Mucosa of rectum (tissue), 2 donors: ENCODE results near the gene GPR143.

Experiments
- H3K27ac ChIP-seq, 2 donors: one replicate each; pipeline ENCODE4 v1.7.0; 2013; ENCODE audit warnings: inconsistent platforms in 2 of 2, low read depth in 2 of 2, low read length in 2 of 2
- H3K27me3 ChIP-seq, 2 donors: one replicate each; pipeline ENCODE4 v1.7.0; 2013; ENCODE audit warnings: low read length in 2 of 2; ENCODE audit not compliant: control insufficient read depth in 2 of 2, insufficient read depth in 2 of 2
- H3K36me3 ChIP-seq, 2 donors: one replicate each; pipeline ENCODE4 v1.7.0; 2013; ENCODE audit warnings: low read length in 2 of 2; ENCODE audit not compliant: control insufficient read depth in 2 of 2, insufficient read depth in 2 of 2
- H3K4me1 ChIP-seq, 2 donors: one replicate each; pipeline ENCODE4 v1.7.0; 2013; ENCODE audit warnings: low read length in 2 of 2, mild to moderate bottlenecking in 1 of 2; ENCODE audit not compliant: control insufficient read depth in 2 of 2, insufficient read depth in 2 of 2
- H3K4me3 ChIP-seq, 2 donors: one replicate each; pipeline ENCODE4 v1.7.0; 2013; ENCODE audit warnings: low read length in 2 of 2
- H3K9ac ChIP-seq, 2 donors: one replicate each; pipeline ENCODE4 v1.7.0; 2013; ENCODE audit warnings: low read length in 2 of 2, low read depth in 1 of 2, mild to moderate bottlenecking in 1 of 2
- H3K9me3 ChIP-seq, 2 donors: one replicate each; pipeline ENCODE4 v1.7.0; 2013; ENCODE audit warnings: low read length in 2 of 2; ENCODE audit not compliant: control insufficient read depth in 2 of 2
- donor health status: healthy.
- donor health status: Normal muscosa, but diverticular disease.

The GPR143 gene

DNA sequence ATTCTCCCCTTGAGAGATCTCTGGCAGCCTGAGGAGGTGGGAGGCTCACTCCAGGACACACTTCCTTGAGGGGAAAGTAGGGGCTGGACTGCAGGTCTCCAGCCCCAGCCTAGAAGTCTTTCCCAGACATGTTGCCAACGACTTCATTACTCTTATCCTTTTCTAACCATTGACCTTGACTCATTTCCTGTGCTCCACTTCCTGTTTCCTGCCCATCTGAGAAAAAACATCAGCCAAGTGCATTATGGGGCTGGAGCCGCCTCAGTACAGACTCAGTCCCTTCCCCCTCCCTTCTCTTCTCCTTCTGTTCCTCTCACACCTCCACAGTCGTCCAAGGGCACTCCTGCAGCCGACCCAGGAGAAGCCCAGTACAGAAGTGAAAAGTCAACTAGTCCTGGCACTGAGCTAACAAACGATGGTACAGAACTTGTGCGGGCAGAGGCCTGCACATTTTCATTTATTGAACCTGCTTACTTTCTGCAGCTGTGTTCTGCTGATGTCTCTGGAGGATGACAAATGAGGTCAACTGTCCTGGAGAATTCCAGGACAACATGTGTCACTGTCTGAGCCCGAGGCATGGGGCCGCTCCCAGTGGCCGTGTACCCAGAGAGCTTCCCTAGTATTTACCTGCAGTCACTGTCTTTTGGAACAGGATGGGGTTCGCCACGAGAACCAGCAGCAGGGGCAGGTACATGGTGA, 20.1 kb downstream of the GPR143 start:
- Histone ChIP-seq H3K4me3 (no peak overlapping the region), H3K9me3 (no peaks in the 10 kb centered on the region), H3K36me3 (no peaks in the 10 kb centered on the region), H3K27me3 (no peaks in the 10 kb centered on the region), H3K27ac (no peak overlapping the region), H3K4me1 (no peaks in the 10 kb centered on the region), H3K9ac (no peak overlapping the region)

DNA sequence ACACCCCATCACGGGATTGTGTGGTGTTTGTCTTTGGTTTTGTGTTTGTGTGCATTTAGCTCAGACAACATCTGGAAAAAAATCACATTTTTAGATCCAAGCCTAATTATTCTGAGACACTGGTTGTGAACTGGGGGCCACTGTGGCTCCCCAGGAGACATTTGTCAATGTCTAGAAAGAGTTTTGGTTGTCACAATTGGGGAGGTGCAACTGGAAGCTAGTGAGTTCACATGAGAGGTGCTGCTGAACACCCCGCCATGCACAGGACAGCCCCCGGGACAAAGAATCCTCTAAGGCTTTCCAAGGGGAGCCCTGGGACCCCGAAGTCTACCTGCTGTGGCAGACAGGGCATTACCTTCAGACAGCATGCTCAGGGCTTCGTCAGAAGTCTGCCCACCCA, 26.5 kb downstream of the GPR143 start:
- H3K27ac ChIP-seq, result no peak overlapping the region
- no peaks in the 10 kb centered on the region for H3K9me3 ChIP-seq
- no peaks in the 10 kb centered on the region for H3K36me3 ChIP-seq
- H3K4me1 ChIP-seq, result no peaks in the 10 kb centered on the region
- H3K9ac ChIP-seq, result no peak overlapping the region
- H3K27me3 ChIP-seq, result no peaks in the 10 kb centered on the region
- H3K4me3 ChIP-seq, result no peak overlapping the region

DNA sequence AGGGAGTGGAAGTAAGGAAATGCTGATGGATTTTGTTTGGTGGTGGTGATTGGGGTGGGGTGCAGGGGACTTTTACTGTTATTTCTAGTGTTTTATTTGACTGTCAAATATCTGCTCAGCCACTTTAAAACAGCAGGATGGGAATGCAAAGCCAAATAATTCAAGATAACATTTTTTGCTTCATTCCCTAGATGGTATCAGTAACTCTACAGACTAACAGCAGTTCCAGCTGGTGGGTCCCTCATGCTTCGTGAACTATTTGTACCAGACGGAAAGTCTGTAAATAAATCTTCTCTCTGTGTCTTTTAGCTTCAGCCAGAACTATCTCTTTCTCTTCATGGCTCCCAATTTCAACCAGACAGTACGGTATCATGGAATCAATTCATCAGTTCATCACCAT, 27.5 kb downstream of the GPR143 start:
- Histone ChIP-seq H3K9ac (no peak overlapping the region), H3K4me3 (no peak overlapping the region), H3K9me3 (no peaks in the 10 kb centered on the region), H3K4me1 (no peaks in the 10 kb centered on the region), H3K27me3 (no peaks in the 10 kb centered on the region), H3K27ac (no peak overlapping the region), H3K36me3 (no peaks in the 10 kb centered on the region)

DNA sequence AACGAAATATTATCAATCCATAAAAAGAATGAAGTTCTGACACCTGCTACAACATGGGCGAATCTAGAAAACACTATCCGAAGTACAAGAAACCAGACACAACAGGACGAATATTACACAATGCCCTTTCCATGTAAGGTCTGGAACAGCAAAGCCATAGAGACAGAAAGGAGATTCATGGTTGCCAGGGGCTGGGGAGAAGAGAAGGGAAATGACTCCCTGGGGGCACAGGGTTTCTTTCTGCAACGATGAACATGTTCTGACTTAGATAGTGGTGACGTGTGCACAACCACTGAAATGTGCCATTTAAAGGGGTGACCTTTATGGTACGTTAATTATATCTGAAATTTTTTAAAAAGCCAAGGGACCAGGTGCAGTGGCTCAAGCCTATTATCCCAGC, 28.3 kb downstream of the GPR143 start:
- H3K4me3 ChIP-seq, result no peak overlapping the region
- H3K36me3 ChIP-seq, result no peaks in the 10 kb centered on the region
- H3K4me1 ChIP-seq, result no peaks in the 10 kb centered on the region
- H3K9me3 ChIP-seq, result no peaks in the 10 kb centered on the region
- no peaks in the 10 kb centered on the region for H3K27me3 ChIP-seq
- no peak overlapping the region for H3K27ac ChIP-seq
- H3K9ac ChIP-seq, result no peak overlapping the region

DNA sequence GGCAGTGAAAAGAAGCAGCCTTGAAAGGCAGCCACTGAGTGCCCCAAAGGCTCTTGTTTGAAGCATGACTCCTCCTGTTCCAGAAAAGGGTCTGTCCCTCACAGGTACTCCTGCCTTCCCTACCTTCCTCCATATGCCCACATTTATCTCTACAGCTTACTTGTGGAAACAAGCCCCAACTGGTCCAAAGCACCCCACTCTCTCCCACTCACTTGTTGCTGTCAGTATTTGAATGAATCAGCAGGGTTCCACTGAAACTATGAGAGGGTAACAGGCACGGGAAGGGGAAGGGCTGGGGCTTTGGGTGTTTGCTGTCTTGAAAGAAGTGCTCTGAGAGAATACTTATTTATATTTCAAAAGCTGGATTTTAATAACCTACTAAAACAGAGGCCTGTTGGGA, 34.9 kb downstream of the GPR143 start:
- no peak overlapping the region for H3K27ac ChIP-seq
- H3K9ac ChIP-seq, result no peak overlapping the region
- H3K4me1 ChIP-seq, result no peaks in the 10 kb centered on the region
- H3K4me3 ChIP-seq, result no peak overlapping the region
- H3K9me3 ChIP-seq, result peaks cover 0 to 2% of the 10 kb centered on the region in 2 donors
- H3K27me3 ChIP-seq, result no peaks in the 10 kb centered on the region
- H3K36me3 ChIP-seq, result no peaks in the 10 kb centered on the region

DNA sequence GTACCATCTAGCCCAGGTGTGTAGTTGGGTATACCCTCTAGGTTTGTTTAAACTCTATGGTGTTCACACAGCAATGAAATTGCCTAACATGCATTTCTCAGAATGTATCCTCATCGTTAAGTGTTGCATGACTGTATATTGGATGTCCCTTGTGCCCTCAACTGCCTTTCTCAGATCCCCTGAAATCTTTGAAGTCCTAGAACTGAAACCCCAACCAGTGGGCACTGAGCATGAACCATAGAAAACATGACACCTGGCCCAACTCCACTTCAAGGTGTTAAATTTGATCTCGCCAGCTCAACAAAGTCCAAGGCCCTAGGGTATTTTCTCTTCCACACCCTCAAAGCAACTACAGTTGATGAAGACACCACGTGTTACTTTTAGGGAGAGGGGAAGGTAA, 35.6 kb downstream of the GPR143 start:
- Histone ChIP-seq H3K36me3 (no peaks in the 10 kb centered on the region), H3K4me3 (no peak overlapping the region), H3K4me1 (no peaks in the 10 kb centered on the region), H3K27me3 (no peaks in the 10 kb centered on the region), H3K27ac (no peak overlapping the region), H3K9ac (no peak overlapping the region), H3K9me3 (peaks cover 0 to 2% of the 10 kb centered on the region in 2 donors)

DNA sequence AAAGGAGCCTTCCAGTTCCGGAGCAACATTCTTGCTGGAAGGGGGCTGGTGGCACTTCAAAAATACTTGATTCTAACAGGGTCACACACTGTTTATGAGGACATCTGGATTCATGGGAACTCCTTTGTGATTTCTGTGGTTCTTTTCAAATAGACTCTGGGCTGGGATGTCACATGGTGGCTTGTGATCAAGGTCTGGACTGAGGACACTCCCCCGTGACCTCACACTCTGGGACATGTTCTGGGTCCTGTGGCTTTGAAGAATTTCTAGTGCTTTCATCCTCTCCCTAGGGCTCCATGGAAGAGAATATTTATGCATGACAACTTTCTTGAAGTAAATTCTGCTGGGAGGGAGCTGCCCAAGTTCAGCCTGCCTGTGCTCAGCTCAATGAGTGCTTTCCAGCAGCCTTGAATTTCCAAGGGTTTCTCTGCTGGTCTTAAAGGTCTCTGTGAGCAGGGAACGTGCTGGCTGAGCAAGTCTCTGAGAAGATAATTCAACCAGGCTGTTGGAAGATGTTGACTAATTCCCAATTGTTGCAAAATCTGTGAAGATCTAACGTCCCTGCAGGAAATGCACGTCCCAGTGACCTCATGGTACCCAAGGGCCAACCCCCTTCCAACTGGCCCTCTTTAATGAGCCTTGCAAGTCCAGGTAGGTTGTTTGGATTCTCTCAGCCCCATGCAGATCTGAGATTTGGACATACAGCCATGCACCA, 36.3 kb downstream of the GPR143 start:
- peaks cover 0 to 2% of the 10 kb centered on the region in 2 donors for H3K9me3 ChIP-seq
- H3K9ac ChIP-seq, result no peak overlapping the region
- H3K36me3 ChIP-seq, result no peaks in the 10 kb centered on the region
- H3K27me3 ChIP-seq, result no peaks in the 10 kb centered on the region
- no peak overlapping the region for H3K4me3 ChIP-seq
- H3K27ac ChIP-seq, result no peak overlapping the region
- no peaks in the 10 kb centered on the region for H3K4me1 ChIP-seq

DNA sequence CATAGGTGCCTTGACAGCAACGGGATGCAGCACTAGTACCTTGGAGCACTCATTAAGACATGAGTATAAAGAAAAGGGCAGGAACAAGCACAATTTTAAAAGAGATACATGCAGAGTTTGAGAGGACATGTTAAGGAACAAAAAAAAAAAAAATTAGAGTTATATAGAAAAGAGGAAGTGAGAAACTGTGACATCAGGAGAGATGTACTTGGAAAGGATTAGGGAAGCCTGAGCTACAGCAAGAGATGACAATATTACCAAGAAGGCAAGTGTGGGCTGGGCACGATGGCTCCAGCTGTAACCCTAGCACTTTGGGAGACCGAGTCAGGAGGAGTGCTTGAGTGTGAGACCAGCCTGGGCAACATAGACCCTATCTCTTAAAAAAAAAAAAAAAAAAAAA, 37.4 kb downstream of the GPR143 start:
- Histone ChIP-seq H3K9me3 (peaks cover 0 to 2% of the 10 kb centered on the region in 2 donors), H3K4me3 (no peak overlapping the region), H3K27me3 (no peaks in the 10 kb centered on the region), H3K4me1 (no peaks in the 10 kb centered on the region), H3K27ac (no peak overlapping the region), H3K36me3 (no peaks in the 10 kb centered on the region), H3K9ac (no peak overlapping the region)

DNA sequence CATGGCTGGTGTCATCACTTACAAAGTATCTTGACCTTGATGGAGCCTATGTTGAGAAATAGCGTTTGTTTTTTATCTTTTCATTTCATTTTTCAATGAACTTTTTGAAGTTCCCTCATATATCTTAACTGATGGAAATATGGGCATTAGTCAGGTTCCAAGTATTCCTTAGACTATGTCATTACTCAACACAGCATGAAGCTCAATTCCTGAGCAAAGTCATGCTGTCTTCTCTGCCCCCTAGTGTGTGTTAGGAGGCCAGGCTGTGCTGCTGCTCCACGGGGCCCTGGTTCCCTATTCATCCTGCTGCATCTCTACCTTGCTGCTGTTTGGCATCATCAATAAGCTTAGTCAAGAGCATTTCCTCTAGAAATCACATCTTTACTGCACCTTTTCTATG, 40.9 kb downstream of the GPR143 start:
- Histone ChIP-seq H3K4me3 (no peak overlapping the region), H3K27me3 (no peaks in the 10 kb centered on the region), H3K9me3 (peaks cover 0 to 6% of the 10 kb centered on the region in 2 donors), H3K27ac (no peak overlapping the region), H3K9ac (no peak overlapping the region), H3K4me1 (no peaks in the 10 kb centered on the region), H3K36me3 (no peaks in the 10 kb centered on the region)

DNA sequence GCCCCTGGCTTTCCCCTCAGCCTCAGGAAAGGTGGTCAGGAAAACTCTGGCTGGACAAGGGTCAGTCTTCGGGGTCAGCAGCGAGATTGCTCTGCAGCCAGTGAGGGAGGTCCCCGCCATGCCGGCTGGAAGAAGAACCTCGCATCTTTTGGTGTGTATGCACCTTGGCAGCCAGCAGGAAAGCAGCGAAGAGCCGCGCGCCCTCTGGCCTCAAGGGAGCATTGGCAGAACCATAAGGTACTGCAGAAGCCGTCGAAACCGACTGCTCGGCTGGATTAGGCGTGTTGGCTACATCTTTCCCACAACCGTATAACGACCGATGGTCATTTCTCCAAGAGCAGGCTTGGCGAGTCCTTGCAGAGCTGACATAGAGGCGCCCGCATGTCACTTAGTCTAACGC, 48.3 kb downstream of the GPR143 start:
- Histone ChIP-seq H3K9ac (no peak overlapping the region), H3K27ac (no peak overlapping the region), H3K27me3 (no peaks in the 10 kb centered on the region), H3K9me3 (no peaks in the 10 kb centered on the region), H3K36me3 (peaks cover 0 to 16% of the 10 kb centered on the region in 2 donors), H3K4me3 (no peak overlapping the region), H3K4me1 (no peaks in the 10 kb centered on the region)
